GM21717 (cell line): Measurements from ENCODE around the gene TMEM52.
"Not testable (repeated sequence)": the region's sequence is repeated elsewhere in the genome, so short reads cannot be mapped to it uniquely, and the experiment has no call there.

Source experiments
- ATAC-seq: cut with Tn5 transposase; IDR thresholded peaks from one replicate; pipeline ENCODE4 v1.9.1; 2021; ENCODE audit warnings: mild to moderate bottlenecking, moderate library complexity; ENCODE audit not compliant: unreplicated experiment

The TMEM52 gene

GRCh38 chr1:1895456-1896336 is 23.4 kb downstream of the TMEM52 start:
- ATAC-seq: no peak

- no peak for ATAC-seq
Measured at GRCh38 chr1:1895060-1895418, 24.0 kb downstream of the TMEM52 start.

GRCh38 chr1:1894354-1895059 is 24.6 kb downstream of the TMEM52 start:
- no peak for ATAC-seq

- ATAC-seq: no peak
Measured at GRCh38 chr1:1893997-1894353, 25.1 kb downstream of the TMEM52 start.

GRCh38 chr1:1893291-1893985 is 25.6 kb downstream of the TMEM52 start:
- no peak for ATAC-seq

DNA sequence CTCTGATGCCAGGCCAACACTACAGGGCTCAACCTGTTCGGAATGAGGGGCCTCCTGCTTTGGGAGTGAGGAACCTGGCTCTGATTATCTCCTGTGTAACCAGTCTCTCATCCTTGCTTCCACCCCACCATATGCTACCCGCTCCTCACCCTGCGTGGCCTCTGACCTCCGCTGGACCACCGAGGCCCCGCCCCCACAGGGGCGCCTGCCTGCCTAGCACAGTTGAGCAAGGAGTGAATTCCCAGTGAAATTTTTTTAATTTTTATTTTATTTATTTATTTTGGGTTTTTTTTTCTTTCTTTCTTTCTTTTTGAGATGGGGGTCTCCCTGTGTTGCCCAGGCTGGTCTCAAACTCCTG is 26.3 kb downstream of the TMEM52 start:
- ATAC-seq: no peak

DNA sequence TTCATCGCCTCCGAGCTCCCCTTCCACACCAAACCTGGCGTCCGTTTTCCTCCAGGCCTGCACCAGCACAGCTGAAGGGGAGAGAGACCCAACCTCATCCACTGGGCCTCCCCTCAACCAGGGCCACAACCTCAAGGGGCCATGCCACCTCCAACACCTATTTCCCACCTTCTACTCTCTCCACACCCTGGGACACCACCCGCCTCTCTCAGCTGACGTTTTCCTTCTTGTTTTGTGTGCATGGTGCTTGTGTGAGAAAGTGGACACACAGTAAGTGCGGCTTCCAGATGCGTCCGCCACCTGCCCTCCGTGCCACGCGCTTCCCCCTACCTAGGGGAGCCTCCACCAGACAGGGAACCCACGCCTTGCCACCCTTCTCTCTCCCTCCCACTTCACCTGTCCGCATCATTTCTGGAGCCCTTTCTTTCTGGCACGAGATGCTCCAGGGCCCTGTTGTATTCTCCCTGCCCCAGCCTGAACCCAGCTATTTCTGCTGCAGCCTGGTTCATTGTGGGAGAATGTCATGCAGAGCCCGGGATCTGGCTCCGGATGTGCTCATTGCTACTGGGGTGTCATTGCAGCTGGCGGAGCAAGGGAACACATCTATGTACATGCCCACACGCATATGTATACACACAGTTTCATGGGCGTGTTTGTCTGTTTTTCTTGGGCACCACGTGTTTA is 26.9 kb downstream of the TMEM52 start:
- no peak for ATAC-seq

DNA sequence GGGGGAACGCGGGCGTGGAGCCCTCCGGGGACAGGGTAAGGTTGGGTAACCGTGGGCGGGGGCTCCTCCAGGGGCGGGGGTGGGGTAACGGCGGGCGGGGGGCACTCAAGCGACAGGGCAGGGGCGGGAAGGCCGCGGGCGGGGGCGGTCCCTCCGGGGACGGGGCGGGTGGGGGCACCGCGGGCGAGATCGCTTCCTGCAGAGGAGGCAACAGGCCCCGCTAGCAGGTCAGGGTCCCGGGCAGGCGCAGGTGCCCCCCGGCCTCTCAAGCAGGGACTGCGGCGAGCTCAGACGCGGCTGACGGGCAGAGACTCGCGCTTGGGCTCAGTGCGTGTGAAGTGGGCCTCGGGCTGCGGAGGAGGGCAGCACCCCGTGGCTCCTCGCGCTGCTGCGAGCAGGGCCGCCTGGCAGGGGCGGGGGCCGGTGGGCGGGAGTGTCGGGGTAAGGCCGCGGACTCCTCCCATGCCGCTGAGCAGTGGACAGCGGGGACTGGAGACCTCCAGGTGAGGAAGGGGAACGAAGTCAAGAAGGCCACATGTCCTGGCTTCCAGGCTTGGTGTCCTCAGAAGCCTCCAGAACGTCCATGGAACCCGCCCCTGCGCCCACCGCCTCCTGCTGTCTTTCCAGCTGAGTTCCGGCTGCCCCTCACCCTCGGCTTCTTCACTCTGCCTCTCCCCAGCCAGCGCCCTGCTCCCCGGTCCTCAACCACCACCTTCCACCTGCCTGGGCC is 27.6 kb downstream of the TMEM52 start:
- no peak for ATAC-seq

GRCh38 chr1:1890506-1891348 is 28.4 kb downstream of the TMEM52 start, which contains the start of gene GNB1:
TSS of gene GNB1 (minus strand) at chr1:1891087. CDS start at chr1:1825453, 65,634 bp downstream.
- ATAC-seq: peak; percentile 58

DNA sequence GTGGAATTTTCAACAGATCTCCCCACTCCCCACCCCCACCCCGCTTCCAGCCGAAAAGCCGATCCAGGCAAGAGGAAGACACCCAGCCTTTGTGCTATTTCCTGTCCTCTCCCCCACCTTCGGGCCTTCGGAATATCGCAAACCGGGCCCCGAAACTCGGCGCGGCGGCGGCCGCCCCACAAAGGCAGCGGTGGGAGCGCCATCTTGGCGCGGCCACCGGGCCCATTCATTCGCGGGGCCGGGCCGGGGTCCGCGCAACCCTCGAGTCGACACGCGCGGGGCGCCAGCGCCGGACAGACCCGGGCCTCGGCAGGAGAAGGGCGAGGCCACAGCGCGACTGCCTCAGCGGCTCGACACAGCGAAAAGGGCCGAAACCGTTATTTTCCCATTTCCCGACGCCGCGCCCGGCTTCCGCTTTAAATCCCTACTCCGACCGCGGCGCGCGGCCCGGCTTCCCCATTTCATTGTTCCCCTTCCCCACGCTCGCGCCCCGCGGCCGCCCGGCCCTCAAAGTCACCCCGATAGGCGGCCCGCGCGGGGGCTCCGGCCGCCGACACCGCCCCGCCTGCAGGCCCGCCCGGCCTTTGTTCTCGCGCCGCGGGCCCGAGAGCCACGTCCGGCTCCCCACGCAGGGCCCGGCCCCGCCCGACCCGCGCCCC is 29.1 kb downstream of the TMEM52 start:
- ATAC-seq: peak; percentile 33

GRCh38 chr1:1889090-1889750 is 29.9 kb downstream of the TMEM52 start:
- no peak for ATAC-seq

DNA sequence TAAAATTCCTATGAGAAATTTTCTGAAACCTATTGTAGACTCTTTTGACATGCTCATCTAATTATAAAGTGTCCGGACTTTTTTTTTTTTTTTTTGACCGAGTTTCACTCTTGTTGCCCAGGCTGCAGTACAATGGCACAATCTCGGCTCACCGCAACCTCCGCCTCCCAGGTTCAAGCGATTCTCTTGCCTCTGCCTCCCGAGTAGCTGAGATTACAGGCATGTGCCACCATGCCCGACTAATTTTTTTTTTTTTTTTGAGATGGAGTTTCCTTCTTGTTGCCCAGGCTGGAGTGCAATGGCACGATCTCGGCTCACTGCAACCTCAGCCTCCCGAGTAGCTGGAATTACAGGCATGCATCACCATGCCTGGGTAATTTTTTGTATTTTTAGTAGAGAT is 35.2 kb downstream of the TMEM52 start:
- ATAC-seq: not testable (repeated sequence)

DNA sequence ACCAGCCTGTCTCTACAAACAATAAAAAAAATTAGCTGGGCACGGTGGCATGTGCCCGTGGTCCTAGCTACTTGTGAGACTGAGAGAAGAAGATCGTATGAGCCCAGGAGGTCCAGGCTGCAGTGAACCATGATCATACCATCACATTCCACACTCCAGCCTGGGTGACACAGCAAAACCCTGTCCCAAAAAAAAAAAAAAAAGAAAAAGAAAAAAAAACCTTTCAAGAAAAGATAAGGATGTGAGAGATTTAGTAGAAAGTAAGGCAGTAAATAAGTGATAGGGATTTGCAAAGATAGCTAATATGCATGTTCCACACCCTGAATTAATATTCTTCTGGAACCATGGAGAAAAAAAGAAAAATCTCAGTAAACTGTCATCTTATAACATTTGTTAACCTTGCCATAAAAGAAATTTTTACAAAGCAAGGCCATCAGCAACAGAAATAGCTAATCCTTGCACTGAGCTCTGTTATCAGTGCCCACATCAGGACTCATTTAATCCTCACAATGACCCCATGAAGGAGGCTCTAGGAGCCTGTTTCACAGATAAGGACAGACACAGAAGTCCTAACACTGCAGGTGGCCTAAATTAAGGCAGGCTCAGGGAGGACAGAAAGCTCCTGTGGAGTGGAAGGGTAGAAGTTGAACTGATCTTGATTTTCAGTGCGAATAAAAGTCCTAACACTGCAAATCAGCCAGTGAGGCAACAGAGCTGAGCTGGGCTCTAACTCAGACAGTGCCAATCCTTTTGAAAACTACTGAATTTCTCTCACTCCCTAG is 35.8 kb downstream of the TMEM52 start:
- ATAC-seq: no peak

DNA sequence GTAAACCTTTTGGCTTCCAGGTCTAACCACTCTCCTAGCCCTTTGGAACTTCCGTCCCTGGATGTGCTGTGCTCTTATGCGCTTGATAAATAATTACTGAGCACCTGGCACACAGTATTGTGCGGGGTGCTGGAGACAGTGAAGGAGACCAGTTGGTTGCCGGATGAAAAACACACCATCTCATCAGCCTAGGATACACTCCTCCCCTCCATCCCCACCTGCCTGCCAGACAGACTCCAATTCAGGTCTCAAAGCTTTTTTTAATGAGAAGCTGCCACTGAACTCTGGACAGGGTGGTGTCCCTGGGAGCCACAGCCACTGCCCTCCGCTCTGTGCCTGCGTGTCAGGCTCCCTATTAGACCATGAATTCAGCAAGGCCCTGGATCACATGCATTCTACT is 37.4 kb downstream of the TMEM52 start:
- no peak for ATAC-seq

DNA sequence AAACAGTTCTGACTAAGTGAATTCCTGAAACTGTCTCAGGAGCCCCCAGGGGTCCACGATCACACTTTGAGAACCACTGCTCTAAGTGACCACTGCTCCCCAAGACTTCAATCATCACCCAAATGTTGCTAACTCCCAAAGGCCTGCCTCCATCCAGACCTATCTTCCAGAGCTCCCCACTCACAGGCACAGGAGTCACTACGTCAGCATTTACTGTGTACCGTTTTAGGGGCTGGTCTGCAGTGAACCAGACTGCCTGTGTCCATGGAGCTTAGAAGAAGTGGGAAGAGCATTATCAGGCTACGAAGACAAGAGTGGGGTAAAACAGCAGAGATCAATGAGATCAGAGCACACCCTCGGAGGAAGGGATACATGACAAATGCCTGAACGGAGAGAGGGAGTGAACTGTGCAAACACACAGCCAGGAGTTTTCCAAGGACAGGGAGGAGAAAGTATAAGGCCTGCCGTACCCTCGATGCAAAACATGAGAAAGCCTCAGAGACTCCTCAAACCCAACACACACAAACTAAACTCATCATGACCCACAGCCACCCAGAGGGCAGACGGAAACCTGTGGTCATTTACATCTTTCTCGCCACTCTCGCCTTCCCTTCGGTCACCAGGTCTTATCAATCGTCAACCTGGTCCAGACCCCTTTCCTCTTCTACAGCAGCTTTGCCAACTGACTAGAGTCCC is 38.3 kb downstream of the TMEM52 start:
- no peak for ATAC-seq

- ATAC-seq: no peak
Measured at GRCh38 chr1:1879942-1880341, 39.1 kb downstream of the TMEM52 start.

DNA sequence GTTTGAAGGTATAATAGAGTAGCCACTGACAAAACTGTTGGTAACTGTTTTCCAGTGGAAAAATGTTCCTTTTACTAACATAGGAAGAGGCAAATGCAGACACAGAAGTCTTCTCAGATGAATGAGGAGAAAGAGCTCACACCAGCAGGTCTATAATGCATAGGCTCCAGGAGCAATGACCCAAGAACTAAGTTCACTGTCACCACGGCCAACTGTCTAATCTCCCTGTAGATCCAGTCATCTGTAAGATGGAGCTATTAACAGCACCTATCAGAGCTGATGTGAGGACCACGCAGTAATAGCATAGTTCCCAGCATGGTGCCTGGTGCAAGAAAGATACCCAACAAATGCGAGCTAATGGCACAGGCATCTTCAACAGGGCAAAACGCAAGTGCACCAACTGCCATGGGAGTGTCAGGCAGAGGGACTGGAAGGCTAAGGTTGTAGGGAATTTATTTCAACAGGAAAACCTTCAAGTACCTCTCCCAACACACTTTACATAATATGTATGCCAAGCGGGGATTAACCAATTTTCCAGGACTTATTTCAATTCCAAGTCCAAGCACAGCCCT is 41.1 kb downstream of the TMEM52 start:
- no peak for ATAC-seq
